CD1c-positive myeloid dendritic cell (primary cell): ENCODE data around the gene PDZD2.
"Not testable (repeated sequence)": the region's sequence is repeated elsewhere in the genome, so short reads cannot be mapped to it uniquely, and the experiment has no call there.

Source experiments
- DNase-seq: peaks from one replicate; pipeline ENCODE4 v3.0.0-alpha.2; 2016; ENCODE audit errors: extremely low spot score

The PDZD2 gene

DNA sequence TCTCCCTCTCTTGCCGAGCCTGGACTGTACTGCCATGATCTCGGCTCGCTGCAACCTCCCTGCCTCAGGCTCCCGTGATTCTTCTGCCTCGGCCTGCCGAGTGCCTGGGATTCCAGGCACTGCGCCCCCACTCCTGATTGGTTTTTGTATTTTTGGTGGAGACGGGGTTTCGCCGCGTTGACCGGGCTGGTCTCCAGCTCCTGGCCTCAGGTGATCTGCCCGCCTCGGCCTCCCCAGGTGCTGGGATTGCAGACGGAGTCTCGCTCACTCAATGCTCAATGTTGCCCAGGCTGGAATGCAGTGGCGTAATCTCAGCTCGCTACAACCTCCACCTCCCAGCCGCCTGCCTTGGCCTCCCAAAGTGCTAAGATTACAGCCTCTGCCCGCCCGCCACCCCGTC lies 400.2 kb downstream of the PDZD2 start:
- DNase-seq: not testable (repeated sequence)

GRCh38 chr5:32039601-32040000 lies 400.7 kb downstream of the PDZD2 start:
- DNase-seq: not testable (repeated sequence)

DNA sequence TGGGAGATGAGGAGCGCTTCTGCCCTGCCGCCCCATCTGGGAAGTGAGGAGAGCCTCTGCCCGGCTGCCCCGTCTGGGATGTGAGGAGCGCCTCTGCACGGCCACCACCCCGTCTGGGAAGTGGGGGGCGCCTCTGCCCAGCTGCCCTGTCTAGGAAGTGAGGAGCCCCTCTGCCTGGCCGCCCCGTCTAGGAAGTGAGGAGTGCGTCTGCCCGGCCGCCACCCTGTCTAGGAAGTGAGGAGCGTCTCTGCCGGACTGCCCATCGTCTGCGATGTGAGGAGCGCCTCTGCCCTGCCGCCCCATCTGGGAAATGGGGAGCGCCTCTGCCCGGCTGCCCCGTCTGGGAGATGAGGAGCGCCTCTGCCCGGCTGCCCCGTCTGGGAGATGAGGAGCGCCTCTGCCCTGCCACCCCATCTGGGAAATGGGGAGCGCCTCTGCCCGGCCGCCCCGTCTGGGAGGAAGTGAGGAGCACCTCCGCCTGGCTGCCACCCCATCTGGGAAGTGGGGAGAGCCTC lies 401.3 kb downstream of the PDZD2 start:
- not testable (repeated sequence) for DNase-seq

DNA sequence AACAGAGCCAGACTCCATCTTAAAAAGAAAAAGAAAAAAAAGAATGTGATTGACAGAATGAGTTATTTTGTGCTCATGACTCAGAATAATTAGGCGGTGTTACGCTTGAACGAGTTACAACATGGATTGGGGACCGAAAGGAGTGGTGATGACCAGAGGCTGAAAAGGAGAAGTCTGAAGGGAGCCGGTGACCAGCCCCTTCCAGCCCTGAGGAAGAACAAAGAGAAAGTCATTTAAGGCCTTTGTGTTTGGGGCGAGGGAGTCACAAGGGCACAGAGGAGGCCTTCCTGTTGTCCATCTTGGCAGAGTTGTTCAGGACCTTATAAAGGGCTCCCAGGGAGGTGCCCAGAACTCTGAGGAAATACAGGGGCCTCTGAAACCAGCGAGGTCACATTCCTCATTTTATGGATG lies 403.6 kb downstream of the PDZD2 start:
- DNase-seq: peak; percentile 63

GRCh38 chr5:32043105-32043504 lies 404.2 kb downstream of the PDZD2 start:
- DNase-seq: no peak

DNA sequence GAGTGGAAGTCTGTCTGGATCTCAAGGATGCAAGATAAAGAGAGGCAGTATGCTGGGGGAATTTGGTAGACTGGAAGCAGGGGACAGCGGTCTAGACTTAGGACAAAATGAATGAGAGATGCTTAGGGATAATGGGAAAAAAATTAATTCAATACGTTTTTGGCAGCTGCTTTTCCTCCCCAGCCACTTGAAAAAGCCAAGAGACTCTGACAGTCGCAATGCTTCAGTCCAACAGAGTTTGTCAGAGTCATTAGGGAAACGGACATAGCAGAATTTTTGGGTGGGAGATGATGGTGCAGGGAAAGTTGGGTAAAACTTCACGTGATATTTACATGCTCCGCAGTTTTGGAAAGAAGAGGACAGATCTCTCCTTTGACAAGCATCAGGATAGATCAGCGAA lies 405.5 kb downstream of the PDZD2 start:
- DNase-seq: no peak

GRCh38 chr5:32044939-32045338 lies 406.0 kb downstream of the PDZD2 start:
- DNase-seq: no peak

DNA sequence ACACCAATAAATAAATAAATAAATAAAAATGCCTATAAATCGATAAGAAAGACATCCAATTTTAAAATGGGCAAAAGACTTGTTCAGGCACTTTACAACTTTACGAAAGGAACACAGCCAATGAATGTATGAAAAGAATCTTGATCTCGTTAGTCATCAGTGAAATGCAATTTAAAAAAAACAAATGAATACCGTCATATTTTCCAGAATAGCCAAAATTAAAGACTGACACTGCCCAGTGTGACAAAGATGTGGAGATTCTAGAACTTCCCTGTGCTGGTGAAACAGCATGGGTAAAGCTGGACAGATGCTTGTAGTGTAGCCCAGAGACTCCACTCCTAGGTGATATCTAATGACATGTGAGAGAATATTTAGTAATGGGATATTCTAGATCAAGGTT lies 408.1 kb downstream of the PDZD2 start:
- DNase-seq: no peak

DNA sequence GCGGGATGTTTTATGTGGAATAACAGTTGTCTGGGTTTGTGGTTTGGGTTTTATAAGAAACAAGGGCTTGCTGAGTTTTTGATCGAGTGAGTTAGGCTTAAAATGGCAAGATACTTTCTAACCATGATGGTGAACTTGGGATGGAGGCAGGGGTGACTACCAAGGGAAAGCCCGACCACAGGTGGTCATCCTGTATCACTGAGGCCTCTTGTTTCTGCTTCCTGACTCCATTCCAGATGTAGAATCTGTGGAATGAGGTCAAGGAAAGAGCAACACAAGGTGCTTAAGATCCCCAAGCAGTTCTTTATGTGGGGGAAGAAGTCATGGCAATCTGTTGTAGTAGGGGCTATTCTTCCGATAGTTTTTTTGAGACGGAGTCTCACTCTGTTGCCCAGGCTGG lies 412.9 kb downstream of the PDZD2 start:
- no peak for DNase-seq

- no peak for DNase-seq
Measured at GRCh38 chr5:32055891-32056866, 417.2 kb downstream of the PDZD2 start.

- no peak for DNase-seq
Measured at GRCh38 chr5:32057187-32058096, 418.5 kb downstream of the PDZD2 start.

DNA sequence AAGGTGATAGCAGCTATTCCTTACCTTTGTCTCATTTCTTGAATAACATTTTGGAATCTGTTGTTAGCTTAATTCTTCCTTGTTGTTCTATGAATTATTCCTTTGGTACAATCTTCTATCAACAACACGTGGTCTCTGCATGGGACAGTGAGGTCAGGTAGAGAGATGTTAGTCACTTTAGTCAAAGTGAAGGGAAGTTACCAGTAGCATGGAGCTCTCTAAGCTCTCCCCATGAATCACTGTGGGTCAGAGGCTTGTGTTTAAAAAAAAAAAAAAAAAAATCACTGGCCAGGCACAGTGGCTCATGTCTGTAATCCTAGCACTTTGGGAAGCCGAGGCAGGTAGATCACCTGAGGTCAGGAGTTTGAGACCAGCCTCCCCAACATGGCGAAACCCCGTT lies 419.2 kb downstream of the PDZD2 start:
- DNase-seq: no peak

GRCh38 chr5:32058997-32059396 lies 420.1 kb downstream of the PDZD2 start:
- DNase-seq: no peak

DNA sequence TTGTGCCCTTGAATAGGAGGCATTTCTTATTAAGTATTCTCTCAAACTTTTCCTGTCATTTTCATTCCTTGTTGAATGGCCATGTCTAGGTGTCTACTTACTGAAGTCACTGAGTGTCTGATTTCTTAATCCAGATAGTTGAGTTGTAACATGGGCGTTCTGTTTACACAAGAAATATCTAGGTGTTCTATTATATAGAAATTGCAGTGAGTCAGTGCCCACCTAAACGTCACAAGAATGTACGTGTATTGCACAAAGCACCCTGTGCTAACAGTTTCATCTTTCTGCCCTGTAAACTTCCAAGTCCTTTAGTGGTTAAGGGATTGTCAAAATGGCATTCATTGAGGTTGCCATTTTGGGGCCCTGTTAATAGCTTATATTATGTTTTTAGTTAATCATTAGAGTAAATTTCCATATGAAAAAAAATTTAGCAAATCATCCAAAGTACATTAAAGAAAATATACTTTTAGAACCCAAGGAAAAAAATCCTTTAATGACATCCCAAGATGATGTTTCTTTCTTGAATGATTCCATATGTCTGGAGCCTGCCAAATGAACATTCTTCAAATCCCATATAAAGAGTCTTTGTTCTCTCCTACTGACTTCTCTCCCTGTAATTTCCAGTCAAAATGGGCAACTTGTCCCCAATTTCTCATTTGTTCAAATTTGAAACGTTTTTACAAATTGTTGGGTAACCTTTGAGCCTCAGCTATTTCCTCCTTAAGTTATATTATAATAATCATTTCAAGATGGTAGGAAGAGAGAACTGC lies 421.0 kb downstream of the PDZD2 start:
- no peak for DNase-seq

DNA sequence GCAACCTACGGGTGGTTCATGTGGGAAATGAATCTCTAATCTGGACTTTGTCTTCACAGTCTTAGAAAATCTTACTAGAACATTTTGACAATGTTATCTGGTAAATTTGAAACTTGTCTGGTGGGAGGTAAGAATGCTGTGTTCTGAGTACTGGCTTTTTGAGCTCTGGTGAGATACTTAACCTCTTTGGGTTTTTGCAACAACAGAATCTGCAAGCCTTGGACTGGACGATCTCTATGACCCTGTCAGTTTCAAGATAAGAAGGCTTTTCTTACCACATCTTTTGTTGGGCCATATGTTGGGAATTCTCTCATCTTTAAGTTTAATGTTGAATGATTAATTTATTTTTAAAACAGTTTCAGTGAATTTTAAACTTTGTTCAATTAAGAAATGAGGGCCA lies 422.3 kb downstream of the PDZD2 start:
- no peak for DNase-seq

DNA sequence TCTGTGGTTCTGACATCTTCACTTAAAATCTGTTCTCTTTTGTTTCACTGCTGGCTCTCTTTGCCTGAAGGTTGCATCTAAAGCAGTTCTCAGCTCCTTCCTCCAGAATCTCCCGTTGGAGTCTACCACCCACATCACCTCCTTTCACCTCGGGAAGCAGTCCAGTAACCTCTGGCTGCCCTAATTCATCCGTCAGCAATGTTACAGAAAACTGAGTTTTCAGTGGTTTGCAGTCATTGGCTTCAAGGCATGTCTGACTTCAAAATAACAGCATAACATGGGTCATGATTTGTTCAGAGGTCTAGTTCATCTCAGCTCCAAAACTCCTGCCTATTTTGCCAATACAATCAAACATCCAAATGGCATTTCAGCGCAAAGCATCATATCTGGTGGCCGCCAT lies 427.5 kb downstream of the PDZD2 start:
- DNase-seq: no peak

- DNase-seq: no peak
Measured at GRCh38 chr5:32067774-32068470, 429.0 kb downstream of the PDZD2 start.

GRCh38 chr5:32068561-32068960 lies 429.6 kb downstream of the PDZD2 start:
- DNase-seq: no peak

- DNase-seq: no peak
Measured at GRCh38 chr5:32069396-32069795, 430.5 kb downstream of the PDZD2 start.

- no peak for DNase-seq
Measured at GRCh38 chr5:32071351-32071944, 432.5 kb downstream of the PDZD2 start.

- no peak for DNase-seq
Measured at GRCh38 chr5:32072054-32072453, 433.1 kb downstream of the PDZD2 start.
